Measurements from ENCODE around the gene FAM20C.

Gene FAM20C

DNA sequence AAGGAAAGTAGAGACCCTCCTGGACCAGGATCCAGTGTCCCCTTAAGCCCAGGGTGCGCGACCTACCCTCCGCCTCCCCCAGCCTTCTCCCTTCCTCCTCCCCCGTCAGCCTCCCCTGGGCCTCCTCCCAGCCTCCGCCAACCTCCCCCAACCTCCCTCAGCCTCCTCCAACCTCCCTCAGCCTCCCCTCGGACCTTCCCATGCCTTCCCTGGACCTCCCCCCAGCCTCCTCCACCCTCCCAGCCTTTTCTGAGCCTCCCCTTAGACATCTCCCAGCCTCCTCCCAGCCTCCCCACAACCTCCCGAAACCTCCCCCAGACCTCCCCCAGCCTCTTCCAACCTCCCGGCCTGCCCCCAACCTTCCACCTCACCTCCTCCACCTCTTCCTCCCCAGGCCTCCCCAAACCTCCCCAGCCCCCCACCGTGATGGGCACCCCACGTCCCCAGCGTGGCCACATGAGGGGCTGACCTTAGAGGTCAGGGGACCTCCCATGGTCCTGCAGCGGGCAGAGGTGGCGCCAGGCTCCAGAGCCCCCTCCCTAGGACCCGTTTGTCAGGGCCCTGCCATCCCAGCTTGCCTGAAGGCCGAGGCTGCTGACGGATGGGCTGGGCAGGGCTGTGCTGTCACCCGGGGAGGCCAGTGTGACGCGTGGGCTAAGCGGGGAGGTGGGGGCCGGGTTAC lies 18.8 kb downstream of the FAM20C start:
- DNase-seq = no peak

DNA sequence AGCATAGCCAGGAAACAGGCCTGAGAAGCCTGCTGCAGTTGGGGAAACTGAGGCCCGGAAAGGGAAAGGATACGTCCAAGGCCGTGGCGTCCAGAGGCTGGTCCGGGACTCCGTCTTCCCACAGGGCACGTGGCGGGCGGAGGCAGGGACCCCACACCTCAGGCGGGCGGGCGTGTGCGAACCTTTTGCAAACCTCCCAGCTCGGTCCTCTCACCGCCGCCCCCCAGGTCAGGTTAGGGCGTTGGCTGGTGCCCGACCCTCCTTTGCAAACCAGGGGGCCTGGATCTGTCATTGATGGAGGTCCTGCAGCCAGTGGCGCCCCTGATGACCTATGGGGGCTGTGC lies 19.3 kb downstream of the FAM20C start:
- DNase-seq = no peak

DNA sequence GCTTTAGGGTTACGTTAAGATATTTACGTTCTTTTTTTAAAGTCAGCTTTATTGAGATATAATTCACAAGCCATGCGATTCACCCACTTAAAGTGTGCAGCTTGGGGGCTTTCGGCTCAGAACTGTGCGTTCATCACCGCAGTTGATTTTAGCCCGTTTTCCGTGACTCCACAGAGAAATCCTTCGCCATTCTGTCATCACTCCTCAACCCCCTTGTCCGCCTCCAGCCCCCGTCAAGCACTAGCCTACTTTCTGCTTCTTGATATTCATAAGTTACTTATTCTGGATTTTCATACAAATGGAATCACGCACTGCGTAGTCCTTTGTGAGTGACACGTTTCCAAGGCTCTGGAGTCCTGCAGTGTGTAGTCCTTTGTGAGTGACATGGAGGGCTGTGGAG lies 20.4 kb downstream of the FAM20C start:
- no peak for DNase-seq

GRCh38 chr7:213324-213993 lies 21.1 kb downstream of the FAM20C start:
- no peak for DNase-seq

DNA sequence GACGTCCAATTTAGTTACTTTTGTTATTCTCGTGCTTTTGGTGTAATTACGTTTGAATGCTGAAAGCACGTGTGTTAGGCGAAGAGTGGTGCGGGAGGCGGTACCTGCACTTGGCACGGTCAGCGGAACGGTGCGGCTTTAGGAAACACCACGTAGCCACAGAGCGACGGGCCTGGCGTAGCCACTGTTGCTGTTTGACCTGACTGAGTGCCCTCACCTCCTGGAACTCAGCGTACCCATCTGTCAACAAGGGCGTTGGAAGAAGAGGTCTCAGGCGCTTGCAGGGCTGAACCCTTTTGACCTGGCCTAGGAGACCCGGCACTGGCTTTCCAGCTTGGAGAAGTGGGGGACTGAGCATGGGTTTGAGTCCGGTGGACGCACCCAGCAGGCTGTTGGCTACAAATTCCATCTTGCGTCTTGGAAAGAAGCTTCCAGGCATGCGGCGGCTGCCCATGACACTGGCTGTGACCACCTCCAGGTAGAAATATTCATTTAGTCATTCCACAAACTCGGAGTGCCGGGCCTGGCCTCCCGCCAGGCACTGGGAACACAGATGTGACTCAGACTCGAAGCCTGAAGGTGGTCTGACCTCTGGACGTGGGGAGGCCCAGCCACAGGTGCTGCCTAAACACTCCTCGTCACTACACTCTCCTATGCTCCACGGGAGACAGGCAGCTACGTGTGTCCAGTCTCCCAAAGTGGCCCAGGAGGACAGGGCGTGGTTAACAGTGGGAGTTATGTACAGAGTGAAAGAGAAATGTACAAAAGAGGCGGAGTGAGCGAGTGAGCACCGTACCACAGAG lies 22.2 kb downstream of the FAM20C start:
- no peak for DNase-seq

DNA sequence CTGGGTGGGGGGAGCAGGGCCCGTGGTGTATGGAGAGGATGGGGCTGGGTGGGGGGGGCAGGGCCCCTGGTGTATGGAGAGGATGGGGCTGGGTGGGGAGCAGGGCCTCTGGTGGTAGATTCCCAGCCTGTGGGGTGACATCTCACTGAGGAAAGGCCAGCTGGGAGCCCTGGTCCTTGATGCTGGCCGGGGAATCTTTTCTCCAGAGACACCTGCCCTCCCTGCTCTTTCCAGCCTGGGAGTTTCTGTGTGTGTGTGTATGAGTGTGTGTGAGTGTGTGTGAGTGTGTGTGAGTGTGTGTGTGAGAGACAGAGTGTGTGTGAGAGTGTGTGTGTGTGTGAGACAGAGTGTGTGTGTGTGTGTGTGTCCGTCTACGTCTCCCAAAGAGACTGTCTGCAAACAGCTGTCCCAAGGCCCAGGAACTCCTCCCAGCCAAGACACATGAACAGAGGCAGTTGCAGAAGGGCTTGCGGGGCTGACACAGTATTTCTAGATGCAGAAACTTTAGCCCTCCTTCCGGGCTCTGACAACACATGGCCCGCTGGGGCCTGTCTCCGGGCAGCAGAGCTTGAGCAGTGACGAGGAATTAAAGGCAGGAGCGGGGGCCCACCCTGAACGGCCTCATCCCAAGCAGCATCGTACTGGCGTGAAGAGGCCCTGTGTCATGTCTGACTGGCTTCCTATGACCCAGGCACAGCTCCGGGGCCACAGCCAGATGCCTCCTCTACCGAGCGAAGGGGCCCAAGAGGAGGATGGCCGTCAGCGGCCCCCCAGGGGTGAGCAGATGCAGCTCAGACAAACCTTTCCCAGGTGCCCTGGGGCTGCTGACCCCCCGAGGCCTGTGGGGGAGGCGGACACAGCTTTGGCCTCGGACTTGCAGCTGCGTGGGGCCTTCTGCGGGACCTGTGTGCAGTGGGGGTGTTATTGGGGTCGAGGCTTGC lies 24.3 kb downstream of the FAM20C start:
- DNase-seq = no peak

- no peak for DNase-seq
These were observed 25.4 kb downstream of the FAM20C start for GRCh38 chr7:217781-218180.

DNA sequence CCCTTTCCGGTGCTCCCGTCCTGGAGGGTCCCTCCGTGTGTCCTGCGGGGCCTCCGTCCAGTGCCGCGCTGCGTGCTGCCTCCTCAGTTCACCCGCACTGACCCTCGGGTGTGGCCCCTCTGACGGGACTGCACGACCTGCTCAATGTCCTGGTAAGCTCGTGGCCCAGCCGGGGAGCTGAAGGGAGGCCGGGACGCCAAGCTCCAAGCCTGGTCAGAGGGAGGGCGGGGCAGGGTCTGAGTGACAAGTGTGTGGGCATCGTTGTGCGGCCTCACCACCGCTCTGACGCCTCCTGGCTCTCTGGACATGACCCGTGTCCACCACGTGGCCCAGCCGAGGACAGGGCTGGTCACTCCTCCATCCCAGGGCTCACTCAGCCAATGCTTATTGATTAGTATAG lies 25.9 kb downstream of the FAM20C start:
- no peak for DNase-seq

DNA sequence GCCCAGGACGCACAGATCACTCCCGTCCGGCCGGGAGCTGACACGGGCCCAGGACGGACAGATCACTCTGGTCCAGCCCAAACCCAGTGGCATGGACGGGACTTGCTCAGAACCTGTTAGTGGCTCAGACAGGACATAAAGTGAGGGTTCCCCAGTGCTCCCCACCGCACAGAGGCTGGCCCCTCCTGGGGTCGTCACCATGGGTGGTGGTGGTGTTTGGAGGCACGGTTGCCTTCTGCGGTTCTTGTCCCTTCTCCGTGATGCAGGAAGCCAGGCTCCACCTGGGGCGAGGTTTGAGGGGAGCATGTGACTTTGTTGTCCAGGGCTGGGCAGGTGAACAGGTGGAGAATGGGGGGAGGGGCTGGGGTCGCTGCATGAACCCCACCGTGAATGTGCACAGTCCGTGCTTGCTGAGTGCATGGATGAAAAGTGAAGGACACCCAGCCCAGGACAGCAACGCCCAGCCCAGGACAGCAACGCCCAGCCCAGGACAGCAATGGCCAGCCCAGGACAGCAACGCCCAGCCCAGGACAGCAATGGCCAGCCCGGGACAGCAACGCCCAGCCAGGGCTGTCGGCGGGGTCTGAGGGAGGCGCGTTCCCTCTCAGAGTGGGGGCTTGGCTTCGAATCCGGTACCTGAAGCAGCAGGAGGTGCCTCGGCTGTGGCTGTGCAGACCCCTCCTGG lies 26.7 kb downstream of the FAM20C start:
- DNase-seq = no peak

GRCh38 chr7:219581-220150 lies 27.3 kb downstream of the FAM20C start:
- no peak for DNase-seq

GRCh38 chr7:220151-220841 lies 27.9 kb downstream of the FAM20C start:
- DNase-seq = no peak

- no peak for DNase-seq
These were observed 29.8 kb downstream of the FAM20C start for GRCh38 chr7:221978-222715.

GRCh38 chr7:222716-223041 lies 30.3 kb downstream of the FAM20C start:
- DNase-seq = no peak

- DNase-seq = no peak
These were observed 30.9 kb downstream of the FAM20C start for GRCh38 chr7:223118-223800.

- no peak for DNase-seq
These were observed 31.5 kb downstream of the FAM20C start for GRCh38 chr7:223861-224260.

DNA sequence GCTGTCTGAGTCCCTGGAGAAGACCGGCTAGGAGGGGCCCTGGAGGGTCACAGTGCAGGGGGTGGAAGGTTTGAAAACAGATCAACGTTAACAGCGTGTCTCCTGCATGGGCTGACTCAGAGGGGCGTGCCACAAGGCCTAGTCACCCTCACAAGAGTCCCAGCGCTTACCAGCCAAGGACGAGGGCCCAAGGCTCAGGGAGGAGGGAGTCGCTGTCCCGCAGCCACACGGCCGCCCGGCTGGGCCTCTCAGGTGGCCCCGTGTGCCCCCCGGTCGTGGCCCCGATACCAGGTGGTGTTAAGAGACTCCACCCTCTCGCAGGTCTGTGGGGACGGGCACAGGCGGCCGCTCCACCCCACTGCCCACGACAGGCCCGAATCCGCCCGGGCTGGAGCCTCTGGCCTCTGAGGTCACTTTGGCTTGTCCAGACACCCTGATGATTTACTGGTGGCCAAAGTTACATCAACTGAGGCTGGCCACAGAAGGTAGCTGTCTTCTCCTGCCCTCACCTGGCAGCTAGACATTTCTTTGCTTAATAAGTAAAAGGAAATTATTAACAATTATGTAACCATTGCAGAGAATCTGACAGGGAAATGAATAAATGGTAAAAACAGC lies 34.0 kb downstream of the FAM20C start:
- DNase-seq = no peak

GRCh38 chr7:227926-228325 lies 35.6 kb downstream of the FAM20C start:
- DNase-seq = no peak

DNA sequence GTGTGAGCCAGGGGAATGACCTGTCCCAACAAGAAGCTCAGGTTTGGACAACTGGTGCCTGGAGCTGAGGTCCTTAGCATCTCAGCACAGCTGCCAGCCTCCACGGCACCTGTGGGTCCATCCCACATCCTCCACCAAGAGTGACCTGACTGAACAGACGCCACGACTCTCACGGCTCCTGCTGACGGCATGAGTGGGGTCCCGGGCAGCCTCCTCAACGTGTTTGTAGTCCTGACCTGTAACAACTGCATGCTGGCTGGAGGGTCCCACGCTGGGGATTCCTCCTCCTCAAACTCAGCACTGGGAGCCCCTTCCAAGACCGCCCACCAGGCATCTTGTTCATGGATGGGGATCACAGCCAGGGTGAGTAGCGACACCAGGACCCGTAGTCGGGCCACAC lies 36.2 kb downstream of the FAM20C start:
- no peak for DNase-seq

DNA sequence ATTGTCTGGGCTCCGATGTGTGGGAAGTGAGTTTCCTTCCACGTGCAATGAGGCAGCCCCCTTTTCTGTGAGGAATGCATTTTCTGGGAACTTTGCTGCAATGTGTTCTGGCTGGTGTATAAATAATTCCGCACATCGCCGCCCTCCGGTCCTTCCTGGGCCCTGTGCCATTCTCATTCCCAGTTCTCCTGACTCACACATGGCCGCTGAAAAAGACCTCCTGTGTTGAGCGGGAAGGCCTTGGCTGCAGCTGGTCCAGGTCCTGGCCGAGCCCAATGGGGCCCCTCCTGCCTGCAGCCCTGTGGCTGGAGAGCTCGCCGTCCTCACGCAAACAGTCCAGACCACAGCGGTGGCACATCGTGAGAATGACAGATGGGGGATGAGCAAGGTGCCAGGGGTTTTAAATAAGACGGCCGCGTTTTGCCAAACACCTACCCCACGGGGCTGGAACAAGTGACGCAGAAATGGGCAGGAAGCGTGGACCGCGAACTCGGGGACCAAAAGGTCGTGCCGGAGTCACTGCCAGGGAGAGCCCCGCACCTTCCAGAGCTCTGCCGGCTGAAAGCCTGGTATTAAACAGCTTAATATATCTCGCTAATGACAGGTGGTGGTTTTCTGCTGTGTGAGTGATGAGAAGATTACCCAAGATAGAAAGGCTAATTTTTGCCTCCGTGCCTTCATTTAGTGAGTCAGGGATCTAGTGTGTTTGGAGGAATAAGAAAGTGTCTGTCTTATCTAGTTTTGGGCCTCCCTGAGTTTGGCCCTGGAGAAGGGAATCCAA lies 37.0 kb downstream of the FAM20C start:
- DNase-seq = no peak

Measured in activated CD4-positive, alpha-beta T cell treated with anti-CD3 and anti-CD28 coated beads, Interleukin-2, amount 50 U/mL, for 48 hours (primary cell).